Activated CD8-positive, alpha-beta memory T cell treated with anti-CD3 and anti-CD28 coated beads, Interleukin-2, amount 50 U/mL, for 4 hours (primary cell): ENCODE data around the gene NYAP2.

ENCODE experiments used
- DNase-seq: peaks from one replicate; pipeline ENCODE4 v3.0.0-alpha.2; 2020

Gene NYAP2

DNA sequence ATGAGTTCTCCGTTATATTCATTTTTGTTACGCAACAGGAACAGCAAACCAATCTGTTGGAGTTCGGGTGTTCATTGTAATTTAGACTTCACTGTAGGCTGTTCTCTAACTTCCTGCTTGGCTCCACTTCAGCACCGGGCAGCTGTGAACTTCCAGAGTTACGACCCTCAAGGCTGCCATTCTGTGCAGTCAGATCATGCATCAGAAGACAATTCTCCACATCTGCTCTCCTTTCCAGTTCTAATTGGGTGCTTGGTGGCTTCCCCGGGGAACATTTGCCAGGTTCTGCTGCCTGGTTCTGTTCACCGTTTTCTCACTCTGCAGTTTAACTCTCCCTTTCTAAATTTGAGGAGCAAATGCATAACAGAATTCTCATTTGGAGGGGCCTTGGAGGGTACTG is 237.7 kb downstream of the NYAP2 start:
- DNase-seq: no peak

- no peak for DNase-seq
Observed at GRCh38 chr2:225640550-225640949, 241.0 kb downstream of the NYAP2 start.

DNA sequence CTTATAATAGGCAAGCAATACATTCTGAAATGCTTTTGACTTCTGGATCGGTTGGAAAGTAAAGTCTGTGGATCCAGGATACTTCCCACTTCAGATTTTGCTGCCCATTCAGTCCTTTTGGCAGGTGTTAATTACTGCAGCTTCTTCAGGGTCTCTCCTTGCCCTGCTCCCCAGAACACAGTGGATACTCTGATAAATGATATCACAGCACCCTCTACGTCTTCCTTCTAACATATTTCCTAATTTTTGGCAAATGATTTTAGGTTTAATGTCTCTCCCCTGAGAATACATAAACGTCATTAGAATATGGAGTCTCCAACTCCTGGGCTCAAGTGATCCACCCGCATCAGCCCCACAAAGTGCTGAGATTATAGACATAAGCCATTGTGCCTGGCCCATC is 249.8 kb downstream of the NYAP2 start:
- no peak for DNase-seq

DNA sequence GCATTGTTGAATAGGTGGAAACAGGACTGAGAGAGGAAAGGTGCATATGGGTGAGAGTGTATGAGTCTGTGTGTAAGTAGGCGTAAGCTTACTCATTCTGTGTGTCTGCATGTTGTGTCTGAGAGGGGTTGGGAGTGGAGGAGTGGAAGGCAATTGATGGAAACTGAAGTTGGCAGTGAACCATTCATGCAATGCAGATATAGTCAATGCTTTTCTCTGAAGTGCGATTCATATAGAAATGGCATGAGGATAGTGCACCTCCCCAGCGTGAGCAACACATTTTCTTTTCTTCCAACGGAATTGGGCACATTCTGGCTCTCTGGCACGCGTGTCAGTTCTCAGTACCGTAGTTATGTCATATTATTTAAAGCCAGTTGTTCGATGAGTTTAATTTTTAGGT is 250.5 kb downstream of the NYAP2 start:
- no peak for DNase-seq

GRCh38 chr2:225660262-225661131 is 261.0 kb downstream of the NYAP2 start:
- peak; percentile 75 for DNase-seq

DNA sequence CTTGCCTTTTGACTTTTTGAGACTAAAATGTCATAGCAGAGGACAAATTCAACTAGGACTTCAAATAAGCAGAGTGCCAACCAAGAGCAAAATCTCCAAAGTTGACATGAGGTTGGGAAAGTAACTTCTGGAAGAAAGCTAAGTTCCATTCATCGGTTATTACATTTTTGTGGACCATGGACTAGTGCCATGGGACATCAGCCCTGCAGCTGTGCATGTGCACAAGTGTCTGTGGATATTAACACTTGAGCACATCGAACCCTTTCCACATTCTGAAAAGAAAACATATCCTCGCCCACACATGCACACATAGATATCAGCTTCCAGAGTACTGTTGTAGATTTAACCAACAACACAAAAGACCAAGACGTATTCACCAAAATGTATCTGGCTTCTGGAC is 262.6 kb downstream of the NYAP2 start:
- no peak for DNase-seq

DNA sequence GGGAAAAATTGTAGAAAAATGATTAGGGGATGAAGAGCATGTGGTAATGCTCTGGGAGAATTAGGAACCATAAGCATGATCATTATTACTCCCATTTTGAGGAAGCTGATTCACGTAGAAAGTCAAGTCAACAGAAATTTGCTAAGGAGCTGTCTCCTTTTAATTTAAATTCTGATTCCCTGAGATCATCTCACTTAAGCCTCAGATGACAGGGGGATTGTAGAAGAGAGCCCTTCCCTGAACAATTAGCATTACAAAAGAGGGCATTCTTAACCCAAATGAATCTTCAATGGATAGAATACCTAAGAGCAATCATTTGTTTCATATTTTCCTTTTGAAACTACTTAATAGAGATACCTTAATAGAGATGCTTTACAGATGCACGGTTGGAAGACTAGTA is 267.9 kb downstream of the NYAP2 start:
- DNase-seq: no peak

GRCh38 chr2:225668606-225669266 is 269.2 kb downstream of the NYAP2 start:
- DNase-seq: no peak

DNA sequence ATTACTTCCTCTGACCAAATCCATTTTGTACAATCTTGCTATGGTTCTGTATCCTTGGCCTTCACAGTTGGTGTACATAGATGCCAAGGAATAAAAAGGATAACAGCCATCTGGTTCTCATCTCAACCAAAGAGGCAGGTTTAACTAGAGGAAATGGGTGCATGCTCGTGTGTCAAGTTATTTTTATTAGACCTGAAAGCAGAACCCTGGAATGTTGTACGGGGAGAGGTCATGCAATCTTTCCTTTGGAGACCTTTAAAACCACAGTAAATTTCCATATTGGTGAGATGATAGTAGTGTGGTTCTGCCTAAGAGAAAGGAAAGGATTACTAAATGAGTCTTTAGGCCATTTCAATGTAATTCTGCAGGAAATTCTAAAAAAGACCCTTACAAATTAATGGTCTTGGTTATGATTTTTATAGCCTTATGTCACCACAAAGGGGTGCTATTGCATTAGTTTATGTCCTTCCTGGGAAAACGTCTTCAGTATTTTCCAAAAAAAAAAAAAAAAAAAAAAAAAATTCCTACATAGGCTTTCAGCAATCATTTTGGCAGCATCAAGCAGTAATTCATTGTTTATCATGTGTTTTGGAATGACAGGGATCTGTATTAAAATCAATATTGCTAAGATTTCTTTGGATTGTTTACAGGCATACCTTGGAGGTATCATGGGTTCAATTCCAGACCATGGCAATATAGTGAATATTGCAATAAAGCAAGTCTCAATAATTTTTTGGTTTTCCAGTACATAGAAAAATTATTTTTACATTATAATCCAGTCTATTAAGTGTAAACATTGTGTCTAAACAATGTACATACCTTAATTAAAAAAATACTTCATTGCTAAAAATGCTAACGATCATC is 270.8 kb downstream of the NYAP2 start:
- no peak for DNase-seq

DNA sequence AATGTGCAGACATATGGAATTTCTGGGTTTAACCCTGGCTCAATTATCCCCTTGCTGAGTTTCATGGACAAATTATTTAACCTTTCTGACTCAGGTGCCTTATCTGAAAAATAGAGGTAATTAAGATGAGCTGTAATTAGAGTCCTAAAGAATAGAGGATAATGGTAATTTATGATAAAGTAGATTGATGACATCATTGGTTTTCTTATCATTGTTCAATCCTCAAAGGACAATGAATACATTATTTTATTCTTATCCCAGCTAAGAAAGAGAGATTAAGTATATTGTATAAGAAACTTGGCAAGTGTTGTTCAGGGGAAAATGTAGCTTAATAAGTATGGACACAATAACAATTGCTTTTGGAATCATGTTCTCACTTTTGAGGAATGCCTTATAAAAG is 279.3 kb downstream of the NYAP2 start:
- no peak for DNase-seq

GRCh38 chr2:225683258-225683657 is 283.7 kb downstream of the NYAP2 start:
- no peak for DNase-seq

DNA sequence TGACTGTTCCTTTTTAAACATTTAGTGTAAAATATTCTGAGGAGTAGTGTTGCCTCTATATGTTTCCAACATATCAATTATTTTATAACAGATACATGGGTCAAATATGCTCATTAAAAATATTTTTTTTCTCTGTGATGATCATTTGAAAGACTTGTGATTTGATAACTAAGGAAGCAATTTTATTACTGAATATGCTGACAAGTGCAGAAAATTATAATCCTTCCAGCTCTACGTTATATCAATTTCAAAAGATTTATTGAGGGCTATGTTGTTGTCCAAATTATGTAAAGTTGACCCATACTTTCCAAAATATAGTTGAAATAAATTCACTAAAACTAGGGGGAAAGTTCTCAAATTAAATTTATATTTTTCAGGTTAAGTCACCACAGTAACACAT is 290.6 kb downstream of the NYAP2 start:
- DNase-seq: no peak

- no peak for DNase-seq
Observed at GRCh38 chr2:225691711-225692110, 292.2 kb downstream of the NYAP2 start.

- no peak for DNase-seq
Observed at GRCh38 chr2:225693259-225693658, 293.7 kb downstream of the NYAP2 start.

- DNase-seq: no peak
Observed at GRCh38 chr2:225694664-225695063, 295.2 kb downstream of the NYAP2 start.

DNA sequence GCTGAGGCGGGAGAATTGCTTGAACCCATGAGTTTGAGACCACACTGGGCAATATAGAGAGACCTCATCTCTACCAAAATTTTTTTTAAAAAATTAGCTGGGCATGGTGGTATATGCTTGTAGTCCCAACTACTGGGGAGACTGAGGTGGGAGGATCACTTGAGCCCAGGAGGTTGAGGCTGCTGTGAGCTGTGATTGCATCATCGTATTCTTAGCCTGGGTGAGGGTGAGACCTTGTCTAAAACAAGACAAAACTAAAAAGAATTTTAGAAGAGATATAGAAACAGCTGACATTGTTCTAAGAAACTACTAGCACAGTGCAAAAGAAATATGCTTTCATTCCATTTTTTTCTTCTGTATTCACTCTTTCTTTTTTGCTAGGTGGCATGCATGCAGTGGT is 298.4 kb downstream of the NYAP2 start:
- no peak for DNase-seq
